Dedifferentiated amniotic fluid mesenchymal stem cell (primary cell): ENCODE data around the gene TMPRSS6.
"Not testable (repeated sequence)": the region's sequence is repeated elsewhere in the genome, so short reads cannot be mapped to it uniquely, and the experiment has no call there.

ENCODE experiments used
- DNase-seq: peaks from one replicate; pipeline ENCODE4 v3.0.0-alpha.2; 2016; ENCODE audit errors: extremely low spot score

Gene TMPRSS6

GRCh38 chr22:37088750-37089408 is 20.6 kb downstream of the TMPRSS6 start:
- DNase-seq: no peak

GRCh38 chr22:37088108-37088605 is 21.4 kb downstream of the TMPRSS6 start:
- no peak for DNase-seq

GRCh38 chr22:37086184-37086583 is 23.3 kb downstream of the TMPRSS6 start:
- no peak for DNase-seq

- DNase-seq: no peak
These were observed 25.1 kb downstream of the TMPRSS6 start for GRCh38 chr22:37084385-37084784.

GRCh38 chr22:37083914-37084313 is 25.6 kb downstream of the TMPRSS6 start:
- no peak for DNase-seq

- DNase-seq: no peak
These were observed 27.2 kb downstream of the TMPRSS6 start for GRCh38 chr22:37082251-37082873.

- DNase-seq: no peak
These were observed 28.7 kb downstream of the TMPRSS6 start for GRCh38 chr22:37080838-37081237.

- no peak for DNase-seq
These were observed 29.1 kb downstream of the TMPRSS6 start for GRCh38 chr22:37080438-37080837.

- no peak for DNase-seq
These were observed 29.8 kb downstream of the TMPRSS6 start for GRCh38 chr22:37079668-37080171.

GRCh38 chr22:37079158-37079557 is 30.4 kb downstream of the TMPRSS6 start:
- DNase-seq: no peak

- DNase-seq: no peak
These were observed 31.6 kb downstream of the TMPRSS6 start for GRCh38 chr22:37077802-37078448.

GRCh38 chr22:37075822-37076433 is 33.6 kb downstream of the TMPRSS6 start:
- no peak for DNase-seq

- DNase-seq: no peak
These were observed 34.5 kb downstream of the TMPRSS6 start for GRCh38 chr22:37075046-37075445.

- no peak for DNase-seq
These were observed 35.0 kb downstream of the TMPRSS6 start for GRCh38 chr22:37074537-37074936.

GRCh38 chr22:37072673-37073072 is 36.8 kb downstream of the TMPRSS6 start:
- no peak for DNase-seq

GRCh38 chr22:37071850-37072592 is 37.5 kb downstream of the TMPRSS6 start:
- DNase-seq: not testable (repeated sequence)

GRCh38 chr22:37070744-37071143 is 38.8 kb downstream of the TMPRSS6 start:
- DNase-seq: no peak

- DNase-seq: no peak
These were observed 39.2 kb downstream of the TMPRSS6 start for GRCh38 chr22:37070334-37070733.

- no peak for DNase-seq
These were observed 39.8 kb downstream of the TMPRSS6 start for GRCh38 chr22:37069719-37070118.

- DNase-seq: no peak
These were observed 40.2 kb downstream of the TMPRSS6 start for GRCh38 chr22:37069319-37069718.

- DNase-seq: no peak
These were observed 40.7 kb downstream of the TMPRSS6 start for GRCh38 chr22:37068859-37069258.

GRCh38 chr22:37067428-37067827 is 42.1 kb downstream of the TMPRSS6 start:
- no peak for DNase-seq
